Liver (tissue), 9 donors: Measurements from ENCODE around the gene RIMS3. TPM values are rescaled to one million over a fixed set of nuclear protein-coding genes. Genes with fewer than 3 reads are reported as not detected.

Experiments used
- DNase-seq: peaks from one replicate; pipeline ENCODE4 v3.0.0-alpha.2; 2017; ENCODE audit warnings: low spot score
- H3K27ac ChIP-seq, 2 donors: one replicate each; pipeline ENCODE4 v1.7.0; 2013; ENCODE audit warnings: inconsistent platforms in 2 of 2, low read length in 2 of 2, control low read depth in 1 of 2, low read depth in 1 of 2, mild to moderate bottlenecking in 1 of 2
- H3K27me3 ChIP-seq, 4 donors: one replicate each; pipeline versions ENCODE4 v1.6.1 to v1.7.0; 2013; ENCODE audit warnings: low read length in 3 of 4, inconsistent platforms in 1 of 4, mild to moderate bottlenecking in 1 of 4, moderate library complexity in 1 of 4; ENCODE audit not compliant: control insufficient read depth in 4 of 4, insufficient read depth in 4 of 4
- H3K36me3 ChIP-seq, 4 donors: one replicate each; pipeline versions ENCODE4 v1.6.1 to v1.7.0; 2013; ENCODE audit warnings: low read length in 3 of 4, mild to moderate bottlenecking in 3 of 4, low read depth in 1 of 4, moderate library complexity in 1 of 4; ENCODE audit not compliant: control insufficient read depth in 4 of 4, insufficient read depth in 3 of 4
- H3K4me1 ChIP-seq, 4 donors: one replicate each; pipeline versions ENCODE4 v1.6.1 to v1.7.0; 2013; ENCODE audit warnings: low read length in 3 of 4, mild to moderate bottlenecking in 3 of 4, moderate library complexity in 1 of 4; ENCODE audit not compliant: control insufficient read depth in 4 of 4, insufficient read depth in 4 of 4
- H3K4me3 ChIP-seq, 3 donors: one replicate each; pipeline versions ENCODE4 v1.6.1 to v1.7.0; 2013; ENCODE audit warnings: low read length in 3 of 3, control low read depth in 1 of 3, low read depth in 1 of 3, mild to moderate bottlenecking in 1 of 3
- H3K9ac ChIP-seq, 2 donors: one replicate each; pipeline ENCODE4 v1.7.0; 2013; ENCODE audit warnings: low read length in 2 of 2, mild to moderate bottlenecking in 2 of 2, moderate library complexity in 2 of 2, control low read depth in 1 of 2, low read depth in 1 of 2
- H3K9me3 ChIP-seq, 4 donors: one replicate each; pipeline versions ENCODE4 v1.6.1 to v1.7.0; 2013; ENCODE audit warnings: low read length in 3 of 4; ENCODE audit not compliant: control insufficient read depth in 4 of 4
- EGR1 ChIP-seq, 2 donors: IDR thresholded peaks; 2 replicates each; pipeline ENCODE4 v1.6.1; 2016 to 2018; ENCODE audit warnings: antibody characterized with exemption in 2 of 2, low read depth in 2 of 2
- FOXA2 ChIP-seq: IDR thresholded peaks from 2 replicates; pipeline ENCODE4 v1.6.1; 2016; ENCODE audit warnings: antibody characterized with exemption
- HNF4A ChIP-seq, 2 donors: conservative IDR thresholded peaks; 2 replicates each; pipeline ENCODE4 v1.6.1; 2016; ENCODE audit warnings: antibody characterized with exemption in 2 of 2, mild to moderate bottlenecking in 2 of 2
- HNF4G ChIP-seq: IDR thresholded peaks from 2 replicates; pipeline ENCODE4 v1.6.1; 2016; ENCODE audit warnings: antibody characterized with exemption
- NR2F2 ChIP-seq: IDR thresholded peaks from 2 replicates; pipeline ENCODE4 v1.6.1; 2016; ENCODE audit warnings: antibody characterized with exemption
- RAD21 ChIP-seq, 2 donors: IDR thresholded peaks; 2 replicates each; pipeline ENCODE4 v1.6.1; 2016; ENCODE audit warnings: antibody characterized with exemption in 2 of 2, mild to moderate bottlenecking in 2 of 2
- RXRA ChIP-seq, 2 donors: IDR thresholded peaks; 2 replicates each; pipeline ENCODE4 v1.6.1; 2017 to 2018; ENCODE audit warnings: antibody characterized with exemption in 2 of 2, mild to moderate bottlenecking in 1 of 2
- SP1 ChIP-seq: IDR thresholded peaks from 2 replicates; pipeline ENCODE4 v1.6.1; 2018; ENCODE audit warnings: antibody characterized with exemption, mild to moderate bottlenecking
- TAF1 ChIP-seq: conservative IDR thresholded peaks from 2 replicates; pipeline ENCODE4 v1.6.1; 2016; ENCODE audit warnings: antibody characterized with exemption, mild to moderate bottlenecking
- YY1 ChIP-seq: IDR thresholded peaks from 2 replicates; pipeline ENCODE4 v1.6.1; 2016; ENCODE audit warnings: antibody characterized with exemption, mild to moderate bottlenecking
- WGBS: extraction: QIAGEN DNeasy Blood & Tissue Kit; methylation state at CpG from one replicate; pipeline ENCODE4 v1.1.7; 2013; 5-methylcytosine and 5-hydroxymethylcytosine counted together
- polyA plus RNA-seq, 2 donors: library from polyadenylated mRNA; stranded (reverse) in 1 of 2; unstranded in 1 of 2; fragments of 200-250 nt in 1 of 2; fragments of >200 nt in 1 of 2; fragmentation: Nextera tagmentation in 1 of 2; extraction: Ambion mirVana in 1 of 2; gene quantifications; one replicate each; pipeline versions ENCODE4 v1.2.1 to v1.2.3, GENCODE V29; 2013 to 2015
- total RNA-seq, 2 donors: library from RNA; depleted of rRNA; stranded (reverse); fragments of >200 nt; gene quantifications; one replicate each; pipeline ENCODE4 v1.2.3, GENCODE V29; 2014
- TF ChIP-seq, protein P1 (sequence below): IDR thresholded peaks from 2 replicates; pipeline ENCODE4 v1.6.1; 2016; ENCODE audit warnings: antibody characterized with exemption
- TF ChIP-seq, protein P2 (sequence below): IDR thresholded peaks from 2 replicates; pipeline ENCODE4 v1.6.1; 2016; ENCODE audit warnings: antibody characterized with exemption
- TF ChIP-seq, protein P3 (sequence below): IDR thresholded peaks from 2 replicates; pipeline ENCODE4 v1.6.1; 2016; ENCODE audit warnings: antibody characterized with exemption, mild to moderate bottlenecking
- TF ChIP-seq, protein P4 (sequence below): IDR thresholded peaks from 2 replicates; pipeline ENCODE4 v1.6.1; 2016; ENCODE audit warnings: antibody characterized with exemption
- TF ChIP-seq, protein P5 (sequence below): fragments of 150-350 bp; IDR thresholded peaks from 2 replicates; pipeline ENCODE4 v1.5.1; 2017; ENCODE audit warnings: improper control_type of control experiment, low read depth, low read length; ENCODE audit not compliant: missing input control
- donor health status: healthy.
- donor health status: healthy.
- donor health status: healthy.
- donor health status: healthy.
- donor health status: healthy.

Gene RIMS3
- total and polyA plus RNA-seq, 4 donors = 0.22 to 2.2 (median 0.77) TPM

DNA sequence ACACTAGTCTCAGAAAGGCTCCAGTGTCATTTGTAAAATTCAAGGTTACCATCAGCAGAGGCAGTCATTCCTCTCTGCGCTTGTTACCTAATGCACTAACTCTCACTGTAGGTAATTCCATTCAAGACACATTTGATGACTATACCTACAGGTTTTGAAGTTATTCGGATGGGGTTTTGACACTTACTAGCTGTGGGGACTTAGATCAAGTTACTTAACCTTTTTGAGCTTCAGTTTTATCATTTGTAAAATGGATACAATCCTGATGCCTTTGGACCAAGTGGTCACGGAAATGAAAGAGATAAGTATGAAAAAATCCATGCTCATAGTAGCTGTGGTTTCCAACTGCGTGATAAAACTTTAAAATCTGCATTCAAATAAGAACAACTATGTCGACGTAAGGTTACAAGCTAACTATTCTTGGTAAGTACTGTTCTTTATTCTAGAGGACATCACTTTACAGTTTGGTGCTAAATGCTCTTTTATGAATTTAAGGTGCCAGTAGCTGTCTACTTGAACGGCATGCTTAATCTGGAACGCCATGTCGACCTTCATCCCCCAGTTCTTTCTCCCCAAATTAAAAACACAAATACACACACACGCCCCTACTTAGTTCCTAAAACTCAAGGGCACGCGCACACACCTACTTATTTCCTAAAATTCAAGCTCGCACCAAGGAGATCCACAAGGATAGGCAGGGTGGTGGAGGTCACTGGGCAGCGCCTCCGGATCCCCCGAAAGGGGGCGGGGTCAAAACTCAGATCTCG is 25.5 kb upstream of the RIMS3 start:
- no peak for DNase-seq
- peak overlapping the region; percentile 81 to 95 (median 95) for H3K4me3 ChIP-seq
- TF ChIP-seq YY1 = no peak
- TF ChIP-seq HNF4G = peak; percentile 5
- peak; percentile 76 for TF ChIP-seq NR2F2
- no peak for TF ChIP-seq SP1
- TF ChIP-seq FOXA2 = no peak
- no peak for TF ChIP-seq HNF4A (conservative IDR thresholded peaks at IDR 0.05)
- peak in 1 of 2 donors; percentile 25 for TF ChIP-seq RAD21 (IDR thresholded peaks at IDR 0.05)
- H3K9ac ChIP-seq = peak overlapping the region; percentile 10 to 29
- H3K9me3 ChIP-seq = no peaks in the 10 kb centered on the region
- H3K36me3 ChIP-seq = peaks cover 0 to 5% (median 0%) of the 10 kb centered on the region in 4 donors
- 21% methylated on average over 18 of the region's 18 CpGs for WGBS
- H3K27ac ChIP-seq = peak overlapping the region; percentile 89 to 99
- no peaks in the 10 kb centered on the region for H3K27me3 ChIP-seq
- H3K4me1 ChIP-seq = peaks cover 0 to 31% (median 27%) of the 10 kb centered on the region in 4 donors

DNA sequence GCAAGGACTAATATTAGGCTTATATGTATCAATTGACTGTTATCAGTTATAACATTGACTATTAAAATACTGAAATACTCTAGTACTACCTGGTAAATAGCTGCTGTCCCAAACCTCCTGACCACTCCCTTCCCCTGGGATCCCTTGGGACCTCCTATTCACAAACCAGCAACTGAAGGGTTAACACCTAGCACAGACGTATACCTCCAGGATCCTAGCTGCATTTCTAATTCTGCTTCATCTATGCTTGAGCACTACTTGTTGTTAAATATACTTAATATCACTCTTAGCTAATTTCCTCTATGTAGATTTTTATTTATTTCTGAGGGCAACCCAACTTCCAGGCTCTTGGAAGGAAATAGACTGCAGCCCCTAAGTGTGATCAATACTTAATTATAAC is 24.3 kb upstream of the RIMS3 start:
- Histone ChIP-seq H3K36me3 (peaks cover 0 to 5% (median 0%) of the 10 kb centered on the region in 4 donors), H3K4me3 (no peak overlapping the region), H3K27ac (no peak overlapping the region), H3K4me1 (peaks cover 0 to 31% (median 27%) of the 10 kb centered on the region in 4 donors), H3K9me3 (no peaks in the 10 kb centered on the region), H3K9ac (no peak overlapping the region), H3K27me3 (no peaks in the 10 kb centered on the region)
- 31% methylated on average over 1 of the region's 1 CpG for WGBS
- DNase-seq = no peak
- TF ChIP-seq, protein P1, sequence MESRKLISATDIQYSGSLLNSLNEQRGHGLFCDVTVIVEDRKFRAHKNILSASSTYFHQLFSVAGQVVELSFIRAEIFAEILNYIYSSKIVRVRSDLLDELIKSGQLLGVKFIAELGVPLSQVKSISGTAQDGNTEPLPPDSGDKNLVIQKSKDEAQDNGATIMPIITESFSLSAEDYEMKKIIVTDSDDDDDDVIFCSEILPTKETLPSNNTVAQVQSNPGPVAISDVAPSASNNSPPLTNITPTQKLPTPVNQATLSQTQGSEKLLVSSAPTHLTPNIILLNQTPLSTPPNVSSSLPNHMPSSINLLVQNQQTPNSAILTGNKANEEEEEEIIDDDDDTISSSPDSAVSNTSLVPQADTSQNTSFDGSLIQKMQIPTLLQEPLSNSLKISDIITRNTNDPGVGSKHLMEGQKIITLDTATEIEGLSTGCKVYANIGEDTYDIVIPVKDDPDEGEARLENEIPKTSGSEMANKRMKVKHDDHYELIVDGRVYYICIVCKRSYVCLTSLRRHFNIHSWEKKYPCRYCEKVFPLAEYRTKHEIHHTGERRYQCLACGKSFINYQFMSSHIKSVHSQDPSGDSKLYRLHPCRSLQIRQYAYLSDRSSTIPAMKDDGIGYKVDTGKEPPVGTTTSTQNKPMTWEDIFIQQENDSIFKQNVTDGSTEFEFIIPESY = no peak
- TF ChIP-seq, protein P2, sequence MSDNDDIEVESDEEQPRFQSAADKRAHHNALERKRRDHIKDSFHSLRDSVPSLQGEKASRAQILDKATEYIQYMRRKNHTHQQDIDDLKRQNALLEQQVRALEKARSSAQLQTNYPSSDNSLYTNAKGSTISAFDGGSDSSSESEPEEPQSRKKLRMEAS = no peak
- TF ChIP-seq TAF1 (no peak), HNF4G (no peak), YY1 (no peak), NR2F2 (no peak), RXRA (IDR thresholded peaks at IDR 0.05) (no peak), FOXA2 (no peak), RAD21 (IDR thresholded peaks at IDR 0.05) (no peak), EGR1 (IDR thresholded peaks at IDR 0.05; ENCODE audit: low read depth in 2 of 2) (no peak), SP1 (no peak)
- TF ChIP-seq, protein P3, sequence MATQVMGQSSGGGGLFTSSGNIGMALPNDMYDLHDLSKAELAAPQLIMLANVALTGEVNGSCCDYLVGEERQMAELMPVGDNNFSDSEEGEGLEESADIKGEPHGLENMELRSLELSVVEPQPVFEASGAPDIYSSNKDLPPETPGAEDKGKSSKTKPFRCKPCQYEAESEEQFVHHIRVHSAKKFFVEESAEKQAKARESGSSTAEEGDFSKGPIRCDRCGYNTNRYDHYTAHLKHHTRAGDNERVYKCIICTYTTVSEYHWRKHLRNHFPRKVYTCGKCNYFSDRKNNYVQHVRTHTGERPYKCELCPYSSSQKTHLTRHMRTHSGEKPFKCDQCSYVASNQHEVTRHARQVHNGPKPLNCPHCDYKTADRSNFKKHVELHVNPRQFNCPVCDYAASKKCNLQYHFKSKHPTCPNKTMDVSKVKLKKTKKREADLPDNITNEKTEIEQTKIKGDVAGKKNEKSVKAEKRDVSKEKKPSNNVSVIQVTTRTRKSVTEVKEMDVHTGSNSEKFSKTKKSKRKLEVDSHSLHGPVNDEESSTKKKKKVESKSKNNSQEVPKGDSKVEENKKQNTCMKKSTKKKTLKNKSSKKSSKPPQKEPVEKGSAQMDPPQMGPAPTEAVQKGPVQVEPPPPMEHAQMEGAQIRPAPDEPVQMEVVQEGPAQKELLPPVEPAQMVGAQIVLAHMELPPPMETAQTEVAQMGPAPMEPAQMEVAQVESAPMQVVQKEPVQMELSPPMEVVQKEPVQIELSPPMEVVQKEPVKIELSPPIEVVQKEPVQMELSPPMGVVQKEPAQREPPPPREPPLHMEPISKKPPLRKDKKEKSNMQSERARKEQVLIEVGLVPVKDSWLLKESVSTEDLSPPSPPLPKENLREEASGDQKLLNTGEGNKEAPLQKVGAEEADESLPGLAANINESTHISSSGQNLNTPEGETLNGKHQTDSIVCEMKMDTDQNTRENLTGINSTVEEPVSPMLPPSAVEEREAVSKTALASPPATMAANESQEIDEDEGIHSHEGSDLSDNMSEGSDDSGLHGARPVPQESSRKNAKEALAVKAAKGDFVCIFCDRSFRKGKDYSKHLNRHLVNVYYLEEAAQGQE = no peak
- TF ChIP-seq, protein P4, sequence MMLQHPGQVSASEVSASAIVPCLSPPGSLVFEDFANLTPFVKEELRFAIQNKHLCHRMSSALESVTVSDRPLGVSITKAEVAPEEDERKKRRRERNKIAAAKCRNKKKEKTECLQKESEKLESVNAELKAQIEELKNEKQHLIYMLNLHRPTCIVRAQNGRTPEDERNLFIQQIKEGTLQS = no peak
- TF ChIP-seq, protein P5, sequence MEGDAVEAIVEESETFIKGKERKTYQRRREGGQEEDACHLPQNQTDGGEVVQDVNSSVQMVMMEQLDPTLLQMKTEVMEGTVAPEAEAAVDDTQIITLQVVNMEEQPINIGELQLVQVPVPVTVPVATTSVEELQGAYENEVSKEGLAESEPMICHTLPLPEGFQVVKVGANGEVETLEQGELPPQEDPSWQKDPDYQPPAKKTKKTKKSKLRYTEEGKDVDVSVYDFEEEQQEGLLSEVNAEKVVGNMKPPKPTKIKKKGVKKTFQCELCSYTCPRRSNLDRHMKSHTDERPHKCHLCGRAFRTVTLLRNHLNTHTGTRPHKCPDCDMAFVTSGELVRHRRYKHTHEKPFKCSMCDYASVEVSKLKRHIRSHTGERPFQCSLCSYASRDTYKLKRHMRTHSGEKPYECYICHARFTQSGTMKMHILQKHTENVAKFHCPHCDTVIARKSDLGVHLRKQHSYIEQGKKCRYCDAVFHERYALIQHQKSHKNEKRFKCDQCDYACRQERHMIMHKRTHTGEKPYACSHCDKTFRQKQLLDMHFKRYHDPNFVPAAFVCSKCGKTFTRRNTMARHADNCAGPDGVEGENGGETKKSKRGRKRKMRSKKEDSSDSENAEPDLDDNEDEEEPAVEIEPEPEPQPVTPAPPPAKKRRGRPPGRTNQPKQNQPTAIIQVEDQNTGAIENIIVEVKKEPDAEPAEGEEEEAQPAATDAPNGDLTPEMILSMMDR = no peak
